Activated naive CD8-positive, alpha-beta T cell (primary cell): ENCODE results near the gene SLC23A3.

Source experiments
- H3K27ac Mint-ChIP-seq: one replicate; pipeline ENCODE4 v1.8.0; 2021; ENCODE audit warnings: mixed read lengths
- H3K27me3 Mint-ChIP-seq: one replicate; pipeline ENCODE4 v1.8.0; 2021; ENCODE audit warnings: mixed read lengths
- H3K36me3 Mint-ChIP-seq: one replicate; pipeline ENCODE4 v1.8.0; 2021; ENCODE audit warnings: mixed read lengths
- H3K4me1 Mint-ChIP-seq: one replicate; pipeline ENCODE4 v1.8.0; 2021; ENCODE audit warnings: low read depth, mixed read lengths
- H3K4me3 Mint-ChIP-seq: one replicate; pipeline ENCODE4 v1.8.0; 2021; ENCODE audit warnings: mild to moderate bottlenecking, mixed read lengths
- H3K9me3 Mint-ChIP-seq: one replicate; pipeline ENCODE4 v1.8.0; 2021; ENCODE audit warnings: low read depth, mixed read lengths

The SLC23A3 gene

DNA sequence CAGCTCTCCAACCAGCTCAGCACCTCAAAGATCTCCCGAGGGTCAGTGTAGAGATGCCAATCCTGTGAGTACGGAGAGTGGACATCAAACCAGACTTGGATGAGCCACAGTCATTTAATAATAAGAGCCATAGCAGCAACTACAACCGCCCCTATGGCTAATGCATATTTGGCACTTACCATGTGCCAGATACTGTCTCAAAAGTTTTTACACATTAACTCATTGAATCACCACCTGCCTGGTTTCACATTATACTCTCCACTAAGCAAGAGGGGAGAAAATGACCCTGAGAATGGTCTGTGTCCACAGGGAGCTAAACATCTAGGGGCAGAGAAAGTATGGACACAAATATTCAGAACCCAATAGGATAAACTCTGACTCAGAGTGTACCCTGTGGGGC lies 4.3 kb upstream of the SLC23A3 start:
- Mint-ChIP-seq H3K36me3 (peaks cover 6% of the 10 kb centered on the region), H3K4me3 (peak overlapping the region; percentile 71), H3K27ac (peak overlapping the region; percentile 64), H3K9me3 (no peaks in the 10 kb centered on the region), H3K27me3 (no peaks in the 10 kb centered on the region), H3K4me1 (peaks cover 38% of the 10 kb centered on the region)

DNA sequence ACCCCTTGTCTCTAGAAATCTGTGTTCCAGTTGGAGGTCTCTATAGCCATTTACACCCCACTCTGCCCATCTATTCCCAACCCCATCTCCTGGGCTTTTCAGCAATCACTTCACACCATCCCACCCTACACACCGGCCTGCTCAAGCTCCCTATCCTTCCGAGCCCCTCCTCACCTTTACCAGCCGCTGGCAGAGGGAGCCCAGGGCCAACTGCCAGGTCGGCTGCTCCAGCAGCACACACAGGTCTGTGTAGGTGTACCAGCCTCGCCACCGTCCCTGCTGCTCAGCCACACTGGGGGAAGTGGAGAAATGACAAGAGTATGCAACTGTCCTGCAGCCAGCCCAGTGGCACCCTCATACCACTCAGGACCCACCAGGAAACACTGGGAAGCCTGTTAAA lies 3.3 kb upstream of the SLC23A3 start:
- no peaks in the 10 kb centered on the region for H3K9me3 Mint-ChIP-seq
- peaks cover 36% of the 10 kb centered on the region for H3K4me1 Mint-ChIP-seq
- H3K36me3 Mint-ChIP-seq, result peaks cover 6% of the 10 kb centered on the region
- peak overlapping the region; percentile 34 for H3K27ac Mint-ChIP-seq
- no peak overlapping the region for H3K4me3 Mint-ChIP-seq
- H3K27me3 Mint-ChIP-seq, result no peaks in the 10 kb centered on the region

DNA sequence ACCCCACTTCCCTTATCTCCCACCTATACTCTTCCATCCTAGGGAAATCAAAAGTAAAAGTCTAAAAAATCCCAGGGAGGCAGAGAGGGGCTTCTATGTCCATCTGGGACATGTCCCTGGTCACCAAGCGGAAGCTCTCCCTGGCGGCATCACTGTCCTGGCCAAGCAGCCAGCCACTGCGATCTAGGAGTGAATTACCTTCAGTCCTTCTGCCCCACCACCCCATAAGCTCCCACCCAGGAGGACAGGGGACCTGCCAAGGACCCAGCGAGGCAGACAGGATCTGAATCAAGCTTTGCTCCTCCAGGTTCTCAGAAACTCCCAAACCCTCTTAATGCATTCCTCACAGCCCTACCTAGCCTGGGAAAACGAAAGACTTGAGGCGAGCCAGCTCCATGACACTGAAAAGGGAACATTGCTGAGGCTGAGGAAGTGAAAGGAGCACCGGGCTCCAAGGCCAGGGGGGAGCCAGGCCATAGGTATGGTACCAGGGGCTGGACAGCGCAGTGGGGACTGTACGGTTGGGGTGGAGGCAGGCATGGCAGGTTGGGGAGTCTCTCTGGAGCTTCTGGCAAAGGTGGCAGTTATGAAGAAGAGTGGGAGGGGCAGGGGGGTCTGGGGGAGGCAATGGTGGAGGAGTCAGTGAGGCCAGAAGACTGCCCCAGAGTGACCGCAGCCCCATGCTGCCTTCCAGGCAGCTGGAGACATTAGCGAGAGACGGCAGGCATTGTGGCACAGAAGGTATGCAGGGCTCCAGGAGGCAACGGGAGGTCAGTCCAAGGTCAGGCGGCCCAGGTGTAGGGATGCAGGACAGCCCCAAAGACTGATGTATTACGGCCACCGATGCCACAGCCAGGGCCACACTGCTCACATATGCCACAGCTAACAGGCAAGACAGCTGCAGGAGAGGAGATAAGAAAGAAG lies 2.7 kb upstream of the SLC23A3 start:
- Mint-ChIP-seq H3K4me3 (no peak overlapping the region), H3K36me3 (peaks cover 6% of the 10 kb centered on the region), H3K27ac (no peak overlapping the region), H3K4me1 (peaks cover 34% of the 10 kb centered on the region), H3K9me3 (no peaks in the 10 kb centered on the region), H3K27me3 (no peaks in the 10 kb centered on the region)

DNA sequence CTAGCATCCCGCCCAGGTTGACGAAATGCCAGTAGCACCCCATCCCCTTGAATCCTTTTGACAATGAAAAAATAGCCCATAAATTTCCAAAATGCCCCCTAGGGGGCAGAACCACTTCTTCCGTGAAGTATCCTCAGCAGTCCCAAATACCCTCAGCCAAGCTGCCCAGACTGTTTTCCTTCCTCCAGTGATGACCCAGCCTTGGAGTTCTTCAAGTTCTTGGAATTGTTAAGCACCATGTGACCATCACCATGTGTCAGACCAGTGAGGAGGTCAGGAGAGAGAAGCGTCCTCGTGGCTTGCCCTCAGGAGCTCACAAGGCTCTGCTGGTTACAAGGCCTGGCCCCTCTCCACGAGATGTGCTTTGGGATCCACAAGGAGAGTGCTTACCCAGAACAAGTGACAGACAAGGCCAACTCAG lies 1.4 kb upstream of the SLC23A3 start:
- Mint-ChIP-seq H3K36me3 (peaks cover 6% of the 10 kb centered on the region), H3K4me3 (no peak overlapping the region), H3K4me1 (peaks cover 30% of the 10 kb centered on the region), H3K27me3 (no peaks in the 10 kb centered on the region), H3K9me3 (no peaks in the 10 kb centered on the region), H3K27ac (peak overlapping the region; percentile 28)

GRCh38 chr2:219168932-219169331 lies 897 bp downstream of the SLC23A3 start:
- H3K4me3 Mint-ChIP-seq, result no peak overlapping the region
- H3K9me3 Mint-ChIP-seq, result no peaks in the 10 kb centered on the region
- H3K27me3 Mint-ChIP-seq, result no peaks in the 10 kb centered on the region
- H3K36me3 Mint-ChIP-seq, result peaks cover 2% of the 10 kb centered on the region
- peaks cover 11% of the 10 kb centered on the region for H3K4me1 Mint-ChIP-seq
- no peak overlapping the region for H3K27ac Mint-ChIP-seq

GRCh38 chr2:219168526-219168925 lies 1.3 kb downstream of the SLC23A3 start:
- Mint-ChIP-seq H3K9me3 (no peaks in the 10 kb centered on the region), H3K36me3 (no peaks in the 10 kb centered on the region), H3K4me3 (no peak overlapping the region), H3K27ac (no peak overlapping the region), H3K4me1 (peaks cover 10% of the 10 kb centered on the region), H3K27me3 (no peaks in the 10 kb centered on the region)

DNA sequence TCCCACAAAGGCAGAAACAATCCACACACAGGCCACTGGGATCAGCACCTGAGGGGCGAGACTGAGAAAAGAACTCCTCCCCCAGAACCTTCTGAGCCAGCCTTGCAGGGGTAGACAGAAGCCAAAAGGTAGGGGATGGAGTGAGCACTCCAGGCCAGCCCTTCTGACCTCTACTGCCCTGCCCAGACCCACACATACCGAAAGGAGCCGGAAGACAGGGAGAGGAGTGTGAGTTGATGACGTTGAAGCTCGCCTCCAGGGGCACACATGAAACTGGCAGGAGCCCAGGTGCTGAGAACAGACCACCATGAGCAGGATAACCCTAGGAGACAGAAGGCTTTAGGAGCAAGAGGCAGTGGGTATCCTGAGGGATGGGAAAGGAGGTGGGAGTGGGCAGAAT lies 1.8 kb downstream of the SLC23A3 start:
- H3K4me3 Mint-ChIP-seq, result no peak overlapping the region
- H3K4me1 Mint-ChIP-seq, result peaks cover 8% of the 10 kb centered on the region
- peaks cover under 1% of the 10 kb centered on the region for H3K36me3 Mint-ChIP-seq
- H3K9me3 Mint-ChIP-seq, result no peaks in the 10 kb centered on the region
- no peaks in the 10 kb centered on the region for H3K27me3 Mint-ChIP-seq
- H3K27ac Mint-ChIP-seq, result no peak overlapping the region

- H3K27ac Mint-ChIP-seq, result no peak overlapping the region
- H3K27me3 Mint-ChIP-seq, result no peaks in the 10 kb centered on the region
- peaks cover 7% of the 10 kb centered on the region for H3K4me1 Mint-ChIP-seq
- H3K9me3 Mint-ChIP-seq, result no peaks in the 10 kb centered on the region
- H3K4me3 Mint-ChIP-seq, result no peak overlapping the region
- H3K36me3 Mint-ChIP-seq, result peaks cover 2% of the 10 kb centered on the region
Measured at GRCh38 chr2:219165058-219165911, 4.5 kb downstream of the SLC23A3 start.

GRCh38 chr2:219163156-219163555 lies 6.7 kb downstream of the SLC23A3 start:
- Mint-ChIP-seq H3K27ac (peak overlapping the region; percentile 54), H3K27me3 (no peaks in the 10 kb centered on the region)

GRCh38 chr2:219161097-219161496 lies 8.7 kb downstream of the SLC23A3 start:
- Mint-ChIP-seq H3K9me3 (no peaks in the 10 kb centered on the region), H3K27me3 (no peaks in the 10 kb centered on the region), H3K36me3 (peaks cover 8% of the 10 kb centered on the region), H3K27ac (peak overlapping the region; percentile 96), H3K4me1 (peaks cover 13% of the 10 kb centered on the region), H3K4me3 (peak overlapping the region; percentile 91)

More at GRCh38 chr2:219163156-219163555, 6.7 kb downstream of the SLC23A3 start:
- peaks cover 13% of the 10 kb centered on the region for H3K4me1 Mint-ChIP-seq
- no peak overlapping the region for H3K4me3 Mint-ChIP-seq
- H3K36me3 Mint-ChIP-seq, result peaks cover 2% of the 10 kb centered on the region
- H3K9me3 Mint-ChIP-seq, result no peaks in the 10 kb centered on the region

DNA sequence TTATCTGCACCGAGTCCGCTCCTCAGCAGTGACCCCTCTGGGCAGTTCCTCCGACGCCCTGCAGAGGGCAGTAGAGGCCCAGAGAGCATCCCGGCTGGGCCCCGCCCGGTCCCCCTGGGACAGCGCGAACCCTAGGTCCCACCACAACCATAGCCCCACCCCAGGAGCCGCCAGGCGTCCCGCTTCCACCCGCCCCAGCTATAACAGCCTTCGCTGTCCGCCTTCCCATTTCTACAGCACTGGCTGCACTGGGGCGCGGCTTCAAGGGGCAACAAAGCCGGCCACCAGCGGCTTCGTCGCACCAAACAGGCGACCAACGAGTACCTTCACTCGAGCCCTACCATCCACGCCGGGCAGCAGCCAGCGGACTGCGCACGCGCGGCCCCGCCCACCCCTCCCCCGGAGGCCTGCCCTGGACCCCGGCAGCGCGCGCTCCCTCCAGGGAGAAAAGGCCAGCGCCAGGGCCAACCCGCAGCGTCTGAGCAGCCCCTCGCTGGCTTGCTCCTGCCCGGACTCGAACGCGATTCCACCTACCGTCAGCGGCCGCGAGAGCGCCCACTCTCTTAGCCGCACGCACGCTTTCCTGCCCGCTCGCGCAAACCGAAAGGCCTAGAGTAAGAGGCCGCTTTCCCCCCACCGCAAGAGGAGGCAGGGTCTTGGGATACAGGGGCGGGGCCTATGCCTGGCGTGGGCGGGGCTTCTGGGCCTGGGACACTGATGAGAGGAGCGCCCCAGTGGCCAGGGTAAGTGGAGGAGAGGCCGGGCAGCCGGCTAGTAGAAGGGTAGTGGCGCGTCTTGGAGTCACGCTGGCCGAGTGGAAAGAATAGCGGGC lies 9.4 kb downstream of the SLC23A3 start, which contains the start of gene NHEJ1:
TSS of gene NHEJ1 (minus strand) at position 630 of the 832 bp plus-strand sequence. CDS start 2,453 bp downstream, outside the sequence.
- no peaks in the 10 kb centered on the region for H3K27me3 Mint-ChIP-seq
- H3K36me3 Mint-ChIP-seq, result peaks cover 8% of the 10 kb centered on the region
- H3K4me1 Mint-ChIP-seq, result peaks cover 13% of the 10 kb centered on the region
- H3K9me3 Mint-ChIP-seq, result no peaks in the 10 kb centered on the region
- H3K4me3 Mint-ChIP-seq, result peak within 1 kb of the TSS; percentile 91
- peak within 1 kb of the TSS; percentile 96 for H3K27ac Mint-ChIP-seq

DNA sequence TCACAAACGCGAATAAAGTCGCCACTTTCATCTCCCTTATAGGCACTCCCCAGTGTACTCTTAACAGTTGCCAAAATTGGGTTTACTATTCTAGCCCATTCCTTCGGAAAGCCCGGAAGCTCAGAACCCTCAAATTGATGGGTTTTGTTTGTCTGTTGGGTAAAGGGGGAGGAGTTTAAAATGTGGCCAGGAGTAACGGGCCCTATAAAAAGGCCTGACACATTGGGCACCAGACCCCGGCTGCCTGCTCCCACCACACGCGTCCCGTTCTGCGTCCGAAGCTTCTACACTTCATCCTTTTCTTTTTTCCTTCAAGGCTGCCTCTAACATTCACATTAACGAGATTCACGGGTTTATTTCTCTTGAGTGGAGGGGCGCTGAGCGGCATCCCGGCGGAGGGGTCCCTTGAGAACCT lies 10.1 kb downstream of the SLC23A3 start:
- Mint-ChIP-seq H3K9me3 (no peaks in the 10 kb centered on the region), H3K27me3 (no peaks in the 10 kb centered on the region), H3K4me1 (peaks cover 13% of the 10 kb centered on the region), H3K27ac (peak overlapping the region; percentile 96), H3K36me3 (peaks cover 8% of the 10 kb centered on the region), H3K4me3 (peak overlapping the region; percentile 91)

- Mint-ChIP-seq H3K27ac (no peak overlapping the region), H3K4me1 (peaks cover 13% of the 10 kb centered on the region), H3K36me3 (peaks cover 9% of the 10 kb centered on the region), H3K9me3 (no peaks in the 10 kb centered on the region), H3K4me3 (peak overlapping the region; percentile 25), H3K27me3 (no peaks in the 10 kb centered on the region)
Measured at GRCh38 chr2:219158586-219158985, 11.2 kb downstream of the SLC23A3 start.

DNA sequence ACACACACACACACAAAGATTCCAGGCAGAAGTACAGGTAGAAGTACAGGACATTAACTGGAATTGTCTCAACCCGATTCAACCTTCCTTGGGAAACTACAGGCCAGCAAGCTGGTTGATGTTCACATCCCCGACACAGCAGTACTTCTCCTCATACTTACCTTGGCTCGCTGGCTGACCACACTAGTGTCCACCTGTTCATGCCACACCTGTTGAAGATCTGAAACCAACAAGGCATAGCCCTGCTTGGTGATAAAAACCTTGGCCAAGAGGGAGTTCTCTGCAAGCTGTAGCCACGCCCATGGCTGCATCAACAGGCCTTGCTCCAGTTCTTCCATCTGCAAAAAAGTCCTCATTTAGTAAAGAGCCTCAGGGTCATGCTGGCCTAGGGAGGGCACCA lies 11.8 kb downstream of the SLC23A3 start:
- Mint-ChIP-seq H3K9me3 (no peaks in the 10 kb centered on the region), H3K4me3 (no peak overlapping the region), H3K4me1 (peaks cover 13% of the 10 kb centered on the region), H3K27me3 (no peaks in the 10 kb centered on the region), H3K36me3 (peaks cover 13% of the 10 kb centered on the region), H3K27ac (no peak overlapping the region)
